ENCODE measurements around the gene WFIKKN1. TPM values are rescaled to one million over a fixed set of nuclear protein-coding genes. Genes with fewer than 3 reads are reported as not detected.

WFIKKN1 gene, protein sequence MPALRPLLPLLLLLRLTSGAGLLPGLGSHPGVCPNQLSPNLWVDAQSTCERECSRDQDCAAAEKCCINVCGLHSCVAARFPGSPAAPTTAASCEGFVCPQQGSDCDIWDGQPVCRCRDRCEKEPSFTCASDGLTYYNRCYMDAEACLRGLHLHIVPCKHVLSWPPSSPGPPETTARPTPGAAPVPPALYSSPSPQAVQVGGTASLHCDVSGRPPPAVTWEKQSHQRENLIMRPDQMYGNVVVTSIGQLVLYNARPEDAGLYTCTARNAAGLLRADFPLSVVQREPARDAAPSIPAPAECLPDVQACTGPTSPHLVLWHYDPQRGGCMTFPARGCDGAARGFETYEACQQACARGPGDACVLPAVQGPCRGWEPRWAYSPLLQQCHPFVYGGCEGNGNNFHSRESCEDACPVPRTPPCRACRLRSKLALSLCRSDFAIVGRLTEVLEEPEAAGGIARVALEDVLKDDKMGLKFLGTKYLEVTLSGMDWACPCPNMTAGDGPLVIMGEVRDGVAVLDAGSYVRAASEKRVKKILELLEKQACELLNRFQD
- 0.46 TPM for total RNA-seq

DNA sequence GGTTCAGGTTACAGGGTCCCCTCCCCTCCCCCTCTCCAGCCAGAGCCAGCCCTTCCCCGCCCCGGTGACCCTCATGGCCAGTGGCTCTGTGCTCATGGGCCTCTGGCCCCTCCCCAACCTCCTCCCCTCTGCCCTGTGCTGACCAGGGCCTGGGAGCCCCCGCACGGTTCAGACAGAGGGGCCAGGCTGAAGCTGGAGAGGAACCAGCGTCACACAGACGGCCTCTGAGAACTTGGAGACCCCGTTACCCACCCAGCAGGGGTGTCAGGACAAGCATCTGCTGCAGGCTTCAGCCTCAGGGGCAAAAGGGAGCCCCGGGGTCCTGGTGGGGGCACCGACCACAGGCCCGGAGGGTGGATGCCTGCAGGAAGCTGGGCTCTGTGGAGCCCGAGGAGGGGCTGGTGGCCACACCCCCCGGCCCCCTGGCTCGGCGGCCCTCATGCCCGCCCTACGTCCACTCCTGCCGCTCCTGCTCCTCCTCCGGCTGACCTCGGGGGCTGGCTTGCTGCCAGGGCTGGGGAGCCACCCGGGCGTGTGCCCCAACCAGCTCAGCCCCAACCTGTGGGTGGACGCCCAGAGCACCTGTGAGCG is at the start of gene WFIKKN1:
Gene WFIKKN1 (plus strand): TSS at position 171 of the 591 bp plus-strand sequence. CDS start 269 bp downstream, at position 440.

DNA sequence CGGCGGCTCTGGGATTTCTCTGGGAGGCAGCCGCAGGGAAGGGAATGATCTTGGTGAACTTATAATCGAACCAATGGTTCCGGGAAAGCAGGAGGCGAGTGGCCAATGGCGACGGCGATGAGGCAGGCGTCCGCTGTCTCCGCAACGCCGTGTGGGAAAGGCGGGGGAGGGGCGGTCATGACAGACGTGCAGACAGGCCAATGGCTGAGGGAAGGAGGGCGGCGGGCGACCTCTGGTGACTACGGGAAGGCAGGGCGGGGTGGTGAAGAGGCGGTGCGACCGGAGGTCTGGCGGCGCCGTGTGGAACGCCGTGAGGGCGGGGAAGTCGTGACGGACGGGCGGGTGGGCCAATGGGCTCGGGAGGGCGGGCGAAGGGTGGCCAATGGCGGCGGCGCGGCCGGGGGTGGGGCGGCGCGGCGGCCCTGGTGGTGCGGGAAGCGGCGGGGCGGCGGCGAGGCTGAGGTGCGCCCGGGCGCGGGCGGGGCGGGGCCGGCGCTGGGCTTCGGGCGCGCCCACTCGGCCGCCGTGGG is 41.1 kb upstream of the WFIKKN1 start, which contains the start of gene RAB40C:
Gene RAB40C (plus strand): TSS at position 409 of the 530 bp plus-strand sequence. CDS start 226 bp downstream, outside the sequence.

DNA sequence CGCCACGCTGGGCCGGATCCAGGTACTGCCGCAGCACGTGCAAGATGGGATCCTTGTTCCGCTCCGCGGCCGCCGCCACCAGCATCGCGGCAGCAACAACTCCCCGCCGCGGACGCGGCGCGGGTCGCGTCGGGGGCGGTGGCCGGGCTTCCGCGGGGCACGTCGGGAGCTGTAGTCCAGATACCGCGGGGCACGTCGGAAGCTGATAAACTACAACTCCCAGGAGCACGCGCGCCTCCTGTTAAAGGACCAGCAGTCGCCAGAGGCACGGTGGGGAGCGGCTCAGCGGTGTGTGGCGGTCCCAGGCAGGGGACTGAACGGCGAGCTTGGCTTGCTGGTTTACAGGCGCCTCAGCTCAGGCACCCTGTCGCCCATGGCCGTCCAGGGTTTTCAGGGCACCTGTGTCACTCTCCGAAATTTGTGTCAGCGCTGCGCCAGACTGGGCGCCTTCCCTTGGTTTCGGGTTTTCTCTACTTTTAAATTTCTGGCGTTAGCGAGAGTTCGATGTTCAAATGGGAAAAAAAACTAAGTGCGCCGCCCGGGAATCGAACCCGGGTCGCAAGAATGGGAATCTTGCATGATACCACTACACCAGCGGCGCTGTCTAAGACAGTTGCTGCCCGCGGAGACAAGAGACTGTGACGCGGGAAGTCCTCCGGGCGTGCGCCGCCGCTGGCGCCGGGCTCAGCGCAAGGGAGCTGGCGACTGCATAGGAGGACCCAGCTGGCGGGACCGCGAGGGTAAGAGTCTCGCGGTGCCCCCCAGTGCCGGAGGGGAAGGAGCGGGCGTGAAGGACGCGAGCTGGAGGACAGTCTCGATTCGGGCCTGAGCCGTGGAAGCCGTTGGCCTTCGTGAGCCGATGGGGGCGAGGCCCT is 5.7 kb downstream of the WFIKKN1 start, which contains the start of gene METTL26:
Gene METTL26 (minus strand): TSS at position 100 of the 875 bp plus-strand sequence. CDS start 15 bp downstream, at position 85.

DNA sequence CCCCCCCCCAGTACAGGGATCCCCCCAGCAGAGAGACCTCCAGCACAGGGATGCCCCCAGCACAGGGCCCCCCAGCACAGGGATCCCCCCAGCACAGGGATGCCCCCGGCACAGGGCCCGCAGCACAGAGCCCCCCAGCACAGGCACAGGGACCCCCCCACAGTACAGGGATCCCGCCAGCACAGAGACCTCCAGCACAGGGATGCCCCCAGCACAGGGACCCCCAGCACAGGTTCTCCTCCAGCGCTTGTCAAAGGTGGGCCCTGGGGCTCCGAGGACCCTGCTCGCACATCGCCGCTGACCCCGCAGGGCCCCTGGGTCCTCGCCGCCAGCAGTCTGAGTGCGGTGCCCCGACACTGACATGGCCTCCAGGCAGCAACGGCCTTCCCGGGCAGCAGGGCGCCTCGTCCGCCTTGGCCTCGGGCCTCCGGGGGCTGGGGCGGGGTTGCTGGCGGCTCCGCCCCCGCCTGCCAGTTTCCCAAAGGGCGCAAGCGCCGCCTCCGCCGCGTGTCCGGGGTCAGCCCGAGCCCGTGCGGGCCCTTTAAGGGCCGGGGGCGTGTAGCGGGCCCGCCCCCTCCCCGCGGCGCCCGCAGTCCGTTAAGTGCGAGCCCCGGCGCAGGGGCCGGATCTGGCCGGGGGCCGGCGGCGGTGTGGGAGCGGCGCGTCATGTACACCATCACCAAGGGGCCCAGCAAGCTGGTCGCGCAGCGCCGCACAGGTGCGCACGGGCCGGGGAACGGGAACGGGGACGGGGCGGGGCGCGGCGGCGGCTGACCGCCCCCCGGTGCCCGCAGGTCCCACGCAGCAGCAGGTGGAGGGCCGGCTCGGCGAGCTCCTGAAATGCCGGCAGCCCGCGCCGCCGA is 10.8 kb downstream of the WFIKKN1 start, which contains the start of gene MCRIP2:
Gene MCRIP2 (plus strand): TSS at position 503 of the 863 bp plus-strand sequence. CDS start 164 bp downstream, at position 667.

DNA sequence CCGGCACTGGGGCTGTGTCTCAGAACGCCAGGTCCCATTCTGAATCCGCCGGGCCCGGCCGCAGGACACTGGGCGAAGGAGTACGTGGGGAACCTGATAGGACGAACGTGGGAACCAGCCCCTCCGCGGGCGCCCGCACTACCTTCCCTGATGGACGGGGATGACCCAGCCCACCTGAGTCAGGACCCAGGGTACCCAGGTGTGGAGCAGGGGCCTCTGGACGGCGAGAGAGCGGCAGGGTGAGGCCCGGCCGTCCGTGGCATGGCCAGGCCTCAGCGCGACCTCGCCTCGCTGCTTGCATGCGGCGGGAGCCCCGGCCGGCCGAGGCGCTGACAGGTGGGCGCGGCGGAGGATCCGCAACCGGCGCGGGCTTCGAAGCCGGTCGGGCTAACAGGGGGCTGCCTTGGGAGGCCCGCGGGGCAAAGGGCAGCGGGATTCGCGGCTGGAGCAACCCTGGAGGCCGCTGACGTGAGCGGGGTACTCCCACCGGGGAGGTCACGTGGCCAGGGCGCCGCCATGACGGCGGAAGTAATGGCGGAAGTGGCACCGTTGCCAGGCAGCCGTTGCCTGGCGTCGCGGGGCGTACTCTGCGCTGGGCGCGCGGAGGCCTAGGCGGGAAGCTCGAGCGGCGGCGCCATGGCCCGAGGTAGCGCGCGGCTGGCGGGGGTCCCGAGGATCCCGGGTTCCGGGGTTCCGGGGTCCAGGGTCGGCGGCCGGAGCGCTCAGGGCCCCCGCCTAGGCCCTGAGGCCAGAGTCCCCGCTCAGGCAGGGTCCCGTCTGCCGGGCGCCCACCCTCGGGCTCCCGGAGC is 18.2 kb downstream of the WFIKKN1 start, which contains the start of gene WDR90:
Gene WDR90 (plus strand): TSS at position 585 of the 809 bp plus-strand sequence. CDS start 52 bp downstream, at position 637.

DNA sequence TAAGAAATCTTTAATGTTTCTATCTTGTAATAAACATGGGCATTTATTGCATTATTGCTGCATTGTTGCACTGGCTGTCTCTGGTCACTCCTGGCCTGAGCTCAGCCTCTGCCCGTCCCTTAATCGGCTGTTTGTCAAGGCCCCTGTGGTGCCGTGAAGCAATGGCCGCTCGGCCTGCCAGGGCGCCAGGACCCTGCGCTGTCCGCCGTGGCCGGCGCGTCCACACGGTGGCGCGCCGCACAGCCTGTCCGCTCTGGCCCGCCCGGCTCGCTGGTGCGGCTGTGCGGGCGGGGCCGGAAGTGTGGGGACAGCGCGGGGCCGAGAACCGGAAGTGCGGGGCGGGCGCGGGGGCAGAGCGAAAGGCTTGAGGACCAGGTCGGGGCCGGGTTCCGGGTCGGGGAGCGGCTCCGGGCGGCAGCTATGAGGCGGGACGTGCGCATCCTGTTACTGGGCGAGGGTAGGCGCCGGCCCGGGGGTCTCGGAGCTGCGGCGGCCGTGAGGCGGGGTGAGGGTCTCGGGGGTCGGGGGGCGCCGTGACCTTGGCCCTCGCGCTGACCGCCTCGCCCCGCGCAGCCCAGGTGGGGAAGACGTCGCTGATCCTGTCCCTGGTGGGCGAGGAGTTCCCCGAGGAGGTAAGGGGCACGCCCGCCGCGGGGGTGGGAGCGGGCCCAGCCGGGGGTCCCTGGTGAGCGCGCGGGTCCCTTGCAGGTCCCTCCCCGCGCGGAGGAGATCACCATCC is 37.2 kb downstream of the WFIKKN1 start, which contains the start of gene RHOT2:
Gene RHOT2 (plus strand): TSS at position 353 of the 739 bp plus-strand sequence. CDS start 68 bp downstream, at position 421.

DNA sequence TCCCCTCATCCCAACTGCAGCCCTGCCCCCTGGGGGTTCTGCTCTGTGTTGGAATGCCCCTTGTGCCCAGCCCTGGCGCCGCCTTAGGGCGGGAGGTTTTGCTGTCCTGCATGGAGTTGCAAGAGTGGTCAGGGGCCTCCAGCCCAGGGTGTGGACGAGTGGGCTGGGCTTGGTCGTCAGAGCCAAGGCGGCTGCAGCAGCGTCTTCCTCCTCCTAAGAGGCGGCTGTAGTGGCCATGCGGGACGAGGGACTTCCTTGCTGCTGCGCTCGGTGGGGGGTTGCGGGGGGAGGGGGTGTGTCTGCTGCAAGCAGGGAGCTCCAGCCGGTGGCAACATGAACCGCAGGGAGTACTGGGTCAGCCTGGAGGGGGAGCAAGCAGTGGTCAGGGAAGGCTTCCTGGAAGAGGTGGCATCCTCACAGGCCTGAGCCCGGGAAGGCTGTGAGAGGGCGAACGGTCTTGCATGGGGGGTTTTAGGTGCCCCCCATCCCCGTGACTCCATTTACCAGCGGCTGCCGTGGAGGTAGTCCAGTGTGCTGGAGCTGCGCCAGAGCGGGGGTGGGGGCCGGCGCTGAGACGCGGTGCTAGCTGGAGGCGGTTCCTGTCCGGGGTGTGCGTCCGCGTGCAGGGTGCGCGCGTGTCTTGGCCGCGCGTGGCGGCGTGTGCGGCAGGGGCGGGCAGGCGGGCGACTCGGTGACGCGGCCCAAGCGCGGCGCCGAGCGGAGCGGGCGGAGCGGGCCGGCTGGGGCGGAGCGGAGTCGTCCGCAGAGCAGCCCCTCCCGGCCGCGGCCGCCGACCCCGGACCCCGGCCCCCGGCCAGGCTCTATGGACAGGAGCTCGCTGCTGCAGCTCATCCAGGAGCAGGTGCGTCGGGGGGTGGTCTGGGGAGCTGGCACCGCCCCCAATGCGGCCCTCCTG is 44.4 kb downstream of the WFIKKN1 start, which contains the start of gene RHBDL1:
Gene RHBDL1 (plus strand): TSS at position 704 of the 916 bp plus-strand sequence. CDS start 120 bp downstream, at position 824.

DNA sequence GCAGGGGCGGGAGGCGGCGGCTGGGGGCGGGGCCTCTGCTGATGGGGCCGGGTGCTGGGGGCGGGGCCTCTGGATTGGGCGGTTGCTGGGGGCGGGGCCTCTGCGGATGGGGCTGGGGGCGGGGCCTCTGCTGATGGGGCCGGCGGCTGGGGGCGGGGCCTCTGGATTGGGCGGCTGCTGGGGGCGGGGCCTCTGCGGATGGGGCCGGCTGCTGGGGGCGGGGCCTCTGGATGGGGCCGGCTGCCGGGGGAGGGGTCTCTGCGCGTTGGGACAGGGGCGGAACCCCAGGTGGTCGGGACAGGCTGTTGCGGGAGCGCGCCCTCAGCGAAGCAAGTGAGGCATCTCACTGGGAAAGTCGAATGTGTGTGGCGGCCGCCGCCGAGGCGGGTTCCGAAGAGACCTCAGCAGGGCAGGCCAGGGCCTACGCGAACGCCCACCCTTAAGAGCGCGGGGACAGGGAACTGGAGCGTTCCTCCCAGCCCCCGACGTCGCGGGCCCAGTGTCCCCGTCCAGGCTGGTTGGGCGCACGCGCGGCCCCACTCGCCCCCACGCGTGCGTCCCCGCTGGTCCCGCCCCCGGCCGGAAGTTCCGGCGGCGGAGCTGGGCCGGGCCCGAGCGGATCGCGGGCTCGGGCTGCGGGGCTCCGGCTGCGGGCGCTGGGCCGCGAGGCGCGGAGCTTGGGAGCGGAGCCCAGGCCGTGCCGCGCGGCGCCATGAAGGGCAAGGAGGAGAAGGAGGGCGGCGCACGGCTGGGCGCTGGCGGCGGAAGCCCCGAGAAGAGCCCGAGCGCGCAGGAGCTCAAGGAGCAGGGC is 49.2 kb downstream of the WFIKKN1 start, which contains the start of gene STUB1:
Gene STUB1 (plus strand): TSS at position 597 of the 811 bp plus-strand sequence. CDS start 116 bp downstream, at position 713.

Other genes starting within 250 kb of the WFIKKN1 start
- gene PGAP6, start 249.0 kb upstream of the WFIKKN1 start, total RNA-seq: 32.3 TPM
- gene NME4, start 233.8 kb upstream of the WFIKKN1 start, total RNA-seq: 16.4 TPM
- gene DECR2, start 229.1 kb upstream of the WFIKKN1 start, total RNA-seq: 8.3 TPM
- 33.4 TPM for gene RAB11FIP3, start 205.3 kb upstream of the WFIKKN1 start, total RNA-seq
- gene CAPN15, start 103.3 kb upstream of the WFIKKN1 start, total RNA-seq: 12.2 TPM
- not detected for gene PRR35, start 70.6 kb upstream of the WFIKKN1 start, total RNA-seq
- gene NHLRC4, start 64.0 kb upstream of the WFIKKN1 start, total RNA-seq: 0.69 TPM
- gene PIGQ, start 61.0 kb upstream of the WFIKKN1 start, total RNA-seq: 28.8 TPM
- 24.2 TPM for gene RAB40C, start 40.9 kb upstream of the WFIKKN1 start, total RNA-seq
- gene METTL26, start 5.3 kb downstream of the WFIKKN1 start, total RNA-seq: 30.7 TPM
- 13.8 TPM for gene MCRIP2, start 10.8 kb downstream of the WFIKKN1 start, total RNA-seq
- 12.5 TPM for gene WDR90, start 18.4 kb downstream of the WFIKKN1 start, total RNA-seq
- 33.7 TPM for gene RHOT2, start 37.1 kb downstream of the WFIKKN1 start, total RNA-seq
- gene RHBDL1, start 44.7 kb downstream of the WFIKKN1 start, total RNA-seq: 7.4 TPM
- gene STUB1, start 49.4 kb downstream of the WFIKKN1 start, total RNA-seq: 81.2 TPM
- 23.5 TPM for gene JMJD8, start 53.3 kb downstream of the WFIKKN1 start, total RNA-seq
- gene WDR24, start 59.4 kb downstream of the WFIKKN1 start, total RNA-seq: 5.1 TPM
- gene FBXL16, start 74.8 kb downstream of the WFIKKN1 start, total RNA-seq: 10.8 TPM
- gene METRN, start 84.1 kb downstream of the WFIKKN1 start, total RNA-seq: 74.5 TPM
- 19.6 TPM for gene ANTKMT, start 90.2 kb downstream of the WFIKKN1 start, total RNA-seq
- gene CCDC78, start 95.5 kb downstream of the WFIKKN1 start, total RNA-seq: 8.8 TPM
- 12.2 TPM for gene HAGHL, start 96.1 kb downstream of the WFIKKN1 start, total RNA-seq
- 51.4 TPM for gene CIAO3, start 110.0 kb downstream of the WFIKKN1 start, total RNA-seq
- gene MSLN, start 129.7 kb downstream of the WFIKKN1 start, total RNA-seq: not detected
- 13.6 TPM for gene RPUSD1, start 157.4 kb downstream of the WFIKKN1 start, total RNA-seq
- 7.2 TPM for gene CHTF18, start 157.6 kb downstream of the WFIKKN1 start, total RNA-seq
- gene GNG13, start 169.7 kb downstream of the WFIKKN1 start, total RNA-seq: not detected